HepG2 (cell line): ENCODE data around the gene HIRA. TPM values are rescaled to one million over a fixed set of nuclear protein-coding genes. Genes with fewer than 3 reads are reported as not detected.
A peak's percentile ranks its signal among the peaks of the same experiment; 100 is the strongest.

ENCODE experiments used
- ATAC-seq: fragments of 200-7000 bp; cut with Tn5 transposase; 3 replicates; pipeline ENCODE4 v1.9.1; 2020; ENCODE audit warnings: mild to moderate bottlenecking, moderate library complexity
- BruUV-seq: library from RNA; stranded (reverse); fragments of 400-500 nt; replicated peaks from 2 replicates; lab custom pipeline; 2021; lab: Mats Ljungman, UMichigan
- CTCF ChIA-PET: fragments of 300-600 bp; formaldehyde crosslinking; extraction: SDS; loops from one replicate; lab custom pipeline; 2021; ENCODE audit warnings: low total read pairs, inconsistent platforms, low intra/inter-chr PET ratio; lab: Yijun Ruan, JAX
- POLR2A ChIA-PET: fragments of 350-600 bp; sonication (Branson Sonifier 250); formaldehyde crosslinking; loops from one replicate; lab custom pipeline; 2020; ENCODE audit warnings: antibody characterized with exemption, inconsistent platforms; lab: Yijun Ruan, JAX
- DNase-seq: peaks from one replicate; pipeline ENCODE4 v3.0.0-alpha.2; 2015; ENCODE audit warnings: low spot score
- FAIRE-seq: peaks from 3 replicates; lab custom pipeline; 2011; peaks lifted over from hg19 to GRCh38; lab: Jason Lieb, UNC
- H2AFZ ChIP-seq: one replicate; pipeline ENCODE4 v1.6.1; 2011; ENCODE audit warnings: low read length, inconsistent platforms
- H3K27ac ChIP-seq: fragments of 300-600 bp; 3 replicates; pipeline ENCODE4 v1.8.0; 2011; ENCODE audit warnings: mixed run types, mild to moderate bottlenecking, mixed read lengths, low read length, inconsistent platforms; ENCODE audit not compliant: insufficient read depth; ENCODE audit errors: extremely low read length
- H3K27me3 ChIP-seq, 2 experiments: fragments of 200-600 bp in 1 of 2; 2 replicates in 1 of 2; 3 replicates in 1 of 2; pipeline versions ENCODE4 v1.6.0 to v1.8.0; 2011; ENCODE audit warnings: low read length in 2 of 2, mild to moderate bottlenecking in 2 of 2, moderate library complexity in 2 of 2, inconsistent platforms in 1 of 2; ENCODE audit not compliant: insufficient read depth in 2 of 2, control insufficient read depth in 1 of 2
- H3K36me3 ChIP-seq, 2 experiments: fragments of 200-600 bp in 1 of 2; replicated peaks in 1 of 2; 2 replicates in 1 of 2; 3 replicates in 1 of 2; pipeline versions ENCODE4 v1.5.1 to v1.8.0; 2011; ENCODE audit warnings: low read length in 2 of 2, inconsistent platforms in 1 of 2; ENCODE audit not compliant: insufficient read depth in 2 of 2, control insufficient read depth in 1 of 2
- H3K4me1 ChIP-seq: 2 replicates; pipeline ENCODE4 v1.5.1; 2012; ENCODE audit warnings: low read length, inconsistent platforms; ENCODE audit not compliant: insufficient read depth
- H3K4me2 ChIP-seq: 2 replicates; pipeline ENCODE4 v1.6.0; 2011; ENCODE audit warnings: low read depth, low read length, inconsistent platforms
- H3K4me3 ChIP-seq, 3 experiments: fragments of 200-600 bp in 1 of 3; sonication (generic), shearing (Covaris generic) in 1 of 3; replicated peaks in 1 of 3; 2 replicates each; pipeline ENCODE4 v1.5.1; 2011 to 2016; ENCODE audit warnings: low read length in 3 of 3, inconsistent platforms in 2 of 3, low read depth in 2 of 3, mild to moderate bottlenecking in 2 of 3, control low read depth in 1 of 3, mixed read lengths in 1 of 3; ENCODE audit not compliant: insufficient read depth in 1 of 3
- H3K79me2 ChIP-seq: one replicate; pipeline ENCODE4 v1.6.1; 2011; ENCODE audit warnings: low read length, inconsistent platforms; ENCODE audit not compliant: insufficient read depth
- H3K9ac ChIP-seq: 2 replicates; pipeline ENCODE4 v1.6.0; 2011; ENCODE audit warnings: mild to moderate bottlenecking, low read depth, low read length, inconsistent platforms; ENCODE audit not compliant: insufficient read depth
- H3K9me3 ChIP-seq: 2 replicates; pipeline ENCODE4 v1.5.1; 2012; ENCODE audit warnings: mild to moderate bottlenecking, low read length
- H4K20me1 ChIP-seq: 2 replicates; pipeline ENCODE4 v1.6.0; 2011; ENCODE audit warnings: inconsistent platforms, mild to moderate bottlenecking, low read length, moderate library complexity; ENCODE audit not compliant: insufficient read depth
- BORCS8-MEF2B ChIP-seq: sonication (generic); formaldehyde crosslinking; IDR thresholded peaks from 2 replicates; pipeline ENCODE4 v1.8.0; 2022; ENCODE audit warnings: mild to moderate bottlenecking, missing genetic modification reagents
- CC2D1A ChIP-seq: sonication (generic); formaldehyde crosslinking; IDR thresholded peaks from 2 replicates; pipeline ENCODE4 v1.8.1; 2023; ENCODE audit warnings: mild to moderate bottlenecking, missing genetic modification reagents
- CEBPB ChIP-seq: IDR thresholded peaks from 2 replicates; pipeline ENCODE4 v1.6.1; 2011; ENCODE audit warnings: low read depth, low read length, improper control_type of control experiment, borderline replicate concordance
- ELF1 ChIP-seq: sonication (generic); formaldehyde crosslinking; IDR thresholded peaks from 2 replicates; pipeline ENCODE4 v1.4.0; 2020; ENCODE audit warnings: missing genetic modification reagents
- ELF3 ChIP-seq: IDR thresholded peaks from 2 replicates; pipeline ENCODE4 v1.6.1; 2016; ENCODE audit warnings: missing genetic modification reagents, missing compliant biosample characterization
- HNF4A ChIP-seq: sonication (generic); formaldehyde crosslinking; IDR thresholded peaks from 2 replicates; pipeline ENCODE4 v1.4.0; 2020; ENCODE audit warnings: missing genetic modification reagents
- ISL2 ChIP-seq: sonication (generic); formaldehyde crosslinking; IDR thresholded peaks from 2 replicates; pipeline ENCODE4 v1.5.0; 2020; ENCODE audit warnings: missing genetic modification reagents
- MAFK ChIP-seq, 2 experiments: IDR thresholded peaks in 1 of 2; conservative IDR thresholded peaks in 1 of 2; 2 replicates each; pipeline ENCODE4 v1.6.1; 2011; ENCODE audit warnings: improper control_type of control experiment in 2 of 2, low read length in 2 of 2
- MEIS2 ChIP-seq: sonication (generic); formaldehyde crosslinking; IDR thresholded peaks from 2 replicates; pipeline ENCODE4 v1.9.0; 2021; ENCODE audit warnings: mild to moderate bottlenecking, missing genetic modification reagents
- NFE2L2 ChIP-seq: fragments of 150-350 bp; IDR thresholded peaks from 2 replicates; pipeline ENCODE4 v1.6.1; 2014; ENCODE audit warnings: low read length
- NR1H2 ChIP-seq: sonication (generic); formaldehyde crosslinking; IDR thresholded peaks from 2 replicates; pipeline ENCODE4 v1.8.1; 2022; ENCODE audit warnings: low read depth, missing genetic modification reagents, borderline replicate concordance
- ZBTB20 ChIP-seq: sonication (generic); formaldehyde crosslinking; IDR thresholded peaks from 2 replicates; pipeline ENCODE4 v1.8.1; 2023; ENCODE audit warnings: missing genetic modification reagents, low read depth, mild to moderate bottlenecking, borderline replicate concordance
- ZFP90 ChIP-seq: sonication (generic); formaldehyde crosslinking; IDR thresholded peaks from 2 replicates; pipeline ENCODE4 v1.8.0; 2022; ENCODE audit warnings: missing genetic modification reagents, mild to moderate bottlenecking, inconsistent platforms, borderline replicate concordance
- ZKSCAN8 ChIP-seq: IDR thresholded peaks from 2 replicates; pipeline ENCODE4 v1.6.1; 2016; ENCODE audit warnings: borderline replicate concordance, missing genetic modification reagents, missing compliant biosample characterization
- ZNF142 ChIP-seq: sonication (generic); formaldehyde crosslinking; IDR thresholded peaks from 2 replicates; pipeline ENCODE4 v1.4.0; 2020; ENCODE audit warnings: missing genetic modification reagents
- ZNF34 ChIP-seq: sonication (generic); formaldehyde crosslinking; IDR thresholded peaks from 2 replicates; pipeline ENCODE4 v1.4.0; 2020; ENCODE audit warnings: mild to moderate bottlenecking, missing genetic modification reagents, borderline replicate concordance
- ZNF496 ChIP-seq: sonication (generic); formaldehyde crosslinking; IDR thresholded peaks from 2 replicates; pipeline ENCODE4 v1.8.1; 2023; ENCODE audit warnings: mild to moderate bottlenecking, moderate library complexity, missing genetic modification reagents; ENCODE audit not compliant: insufficient replicate concordance
- ZNF614 ChIP-seq: IDR thresholded peaks from 2 replicates; pipeline ENCODE4 v1.6.1; 2018; ENCODE audit warnings: missing biosample characterization, missing genetic modification reagents, inconsistent platforms, borderline replicate concordance
- ZNF678 ChIP-seq: sonication (generic); formaldehyde crosslinking; IDR thresholded peaks from 2 replicates; pipeline ENCODE4 v1.4.0; 2020; ENCODE audit warnings: mild to moderate bottlenecking, missing genetic modification reagents
- WGBS: methylation state at CpG from one replicate; pipeline ENCODE4 v1.1.6; 2017; ENCODE audit warnings: low lambda C conversion rate; 5-methylcytosine and 5-hydroxymethylcytosine counted together
- in situ Hi-C: cut with HindIII; loops from 2 replicates; pipeline ENCODE4 v1.10.0; 2017; ENCODE audit warnings: low pct_unique_long_range_greater_than_20kb; ENCODE audit not compliant: extremely low pct_ligation_motif_present
- intact Hi-C: fragments of 100-400 bp; cut with micrococcal nuclease; formaldehyde crosslinking; loops from one replicate; pipeline ENCODE4 v1.10.0; 2022; ENCODE audit not compliant: unreplicated experiment
- polyA plus RNA-seq, 8 experiments: library from polyadenylated mRNA; depleted of rRNA in 3 of 8; stranded (reverse) in 7 of 8; unstranded in 1 of 8; fragments of >200 nt; fragmentation: Illumina TruSeq in 4 of 8; extraction: Trizol in 4 of 8; gene quantifications; 2 replicates each; pipeline versions ENCODE4 v1.2.1 to v1.2.3, GENCODE V29; 2011 to 2016; ENCODE audit warnings: low read depth in 4 of 8, missing spikeins in 1 of 8, mixed read lengths in 1 of 8; ENCODE audit not compliant: insufficient read depth in 1 of 8
- total RNA-seq, 5 experiments: library from RNA; depleted of rRNA; stranded (reverse); fragments of >200 nt; fragmentation: Illumina TruSeq; extraction: Trizol; gene quantifications; 2 replicates each; pipeline ENCODE4 v1.2.3, GENCODE V29; 2016; ENCODE audit warnings: low read depth in 1 of 5
- TF ChIP-seq, protein P1 (sequence below): sonication (generic); formaldehyde crosslinking; IDR thresholded peaks from 2 replicates; pipeline ENCODE4 v1.5.0; 2020; ENCODE audit warnings: mild to moderate bottlenecking, missing genetic modification reagents, borderline replicate concordance

HIRA gene
- total and polyA plus RNA-seq, 2 of the 13 experiments (the other 11 are each of a cell fraction or from before 2014, with no cell fraction given) = 21.5 to 29.2 TPM

DNA sequence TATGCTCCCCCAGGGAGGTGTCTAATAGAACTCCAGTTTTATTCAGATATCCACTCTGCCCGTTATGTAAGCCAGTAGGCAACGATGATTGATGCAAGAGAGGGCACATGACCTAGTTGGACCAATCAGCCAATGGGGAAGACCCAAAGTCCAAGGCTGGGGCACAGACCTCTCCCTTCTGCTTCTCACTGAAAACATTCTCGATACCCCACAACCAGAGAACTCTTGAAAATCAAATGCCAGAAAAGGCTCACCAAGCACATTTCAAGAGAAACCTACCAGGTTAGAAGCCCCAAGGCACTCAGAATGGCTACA, 7.4 kb downstream of the HIRA start:
- BruUV-seq = no TSS peak
- Histone ChIP-seq H3K79me2 (peaks cover 98% of the 10 kb centered on the region), H2AFZ (no peak overlapping the region), H3K27me3 (no peaks in the 10 kb centered on the region; a peak in 1 of 5 replicates), H3K36me3 (peaks cover 6 to 43% of the 10 kb centered on the region in 2 experiments; a peak in 4 of 5 replicates), H3K9me3 (no peaks in the 10 kb centered on the region), H3K9ac (no peak overlapping the region), H4K20me1 (peaks cover 67% of the 10 kb centered on the region), H3K4me1 (peaks cover 72% of the 10 kb centered on the region), H3K27ac (peak overlapping the region; percentile 6), H3K4me3 (no peak overlapping the region), H3K4me2 (0 out of 2 replicates have a peak overlapping the region, but pooled peaks have one; percentile 6)
- in situ Hi-C loops (no loop called here), intact Hi-C loops (no loop called here)
- 73% methylated on average over 3 of the region's 3 CpGs for WGBS
- ChIA-PET CTCF (no interaction called here), POLR2A (no interaction called here)
- FAIRE-seq (no peak), ATAC-seq (peak; percentile 36), DNase-seq (peak; percentile 34)
- TF ChIP-seq ZNF496 = no peak
- no peak for TF ChIP-seq ELF1 (CRISPR knock-in tag)
- TF ChIP-seq ELF3 = no peak
- TF ChIP-seq ZKSCAN8 (CRISPR knock-in tag) = no peak
- TF ChIP-seq BORCS8-MEF2B = no peak
- no peak for TF ChIP-seq ZNF614 (CRISPR knock-in tag)
- no peak for TF ChIP-seq ISL2 (CRISPR knock-in tag)
- TF ChIP-seq ZNF678 (CRISPR knock-in tag) = no peak
- TF ChIP-seq MAFK (conservative IDR thresholded peaks at IDR 0.05 in 1 of 2, IDR thresholded peaks at IDR 0.05 in 1 of 2; ENCODE audit: low read length in 2 of 2) = no peak
- TF ChIP-seq ZNF34 (CRISPR knock-in tag) = no peak
- TF ChIP-seq ZFP90 (CRISPR knock-in tag) = no peak
- no peak for TF ChIP-seq MEIS2 (CRISPR knock-in tag)
- peak; percentile 57; the same call in 1 of the 2 replicates for TF ChIP-seq CEBPB
- TF ChIP-seq CC2D1A (CRISPR knock-in tag) = no peak
- TF ChIP-seq ZNF142 (CRISPR knock-in tag) = no peak
- peak; percentile 54 for TF ChIP-seq HNF4A (CRISPR knock-in tag)
- TF ChIP-seq ZBTB20 = no peak
- TF ChIP-seq NFE2L2 = no peak
- TF ChIP-seq NR1H2 = no peak
- TF ChIP-seq, protein P1, sequence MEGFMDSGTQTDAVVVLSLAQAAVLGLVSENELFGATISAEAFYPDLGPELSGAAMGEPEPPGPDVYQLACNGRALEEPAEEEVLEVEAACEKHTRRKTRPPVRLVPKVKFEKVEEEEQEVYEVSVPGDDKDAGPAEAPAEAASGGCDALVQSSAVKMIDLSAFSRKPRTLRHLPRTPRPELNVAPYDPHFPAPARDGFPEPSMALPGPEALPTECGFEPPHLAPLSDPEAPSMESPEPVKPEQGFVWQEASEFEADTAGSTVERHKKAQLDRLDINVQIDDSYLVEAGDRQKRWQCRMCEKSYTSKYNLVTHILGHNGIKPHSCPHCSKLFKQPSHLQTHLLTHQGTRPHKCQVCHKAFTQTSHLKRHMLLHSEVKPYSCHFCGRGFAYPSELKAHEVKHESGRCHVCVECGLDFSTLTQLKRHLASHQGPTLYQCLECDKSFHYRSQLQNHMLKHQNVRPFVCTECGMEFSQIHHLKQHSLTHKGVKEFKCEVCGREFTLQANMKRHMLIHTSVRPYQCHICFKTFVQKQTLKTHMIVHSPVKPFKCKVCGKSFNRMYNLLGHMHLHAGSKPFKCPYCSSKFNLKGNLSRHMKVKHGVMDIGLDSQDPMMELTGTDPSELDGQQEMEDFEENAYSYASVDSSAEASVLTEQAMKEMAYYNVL (CRISPR knock-in tag) = no peak
